Skeletal muscle satellite cell (primary cell): ENCODE data around the gene CACNA1B.
"Not testable (repeated sequence)": the region's sequence is repeated elsewhere in the genome, so short reads cannot be mapped to it uniquely, and the experiment has no call there.

Experiments
- H3K27me3 ChIP-seq: 2 replicates; pipeline ENCODE4 v1.7.0; 2013; ENCODE audit warnings: low read length; ENCODE audit not compliant: control insufficient read depth, insufficient read depth
- H3K36me3 ChIP-seq: 2 replicates; pipeline ENCODE4 v1.7.0; 2013; ENCODE audit warnings: mild to moderate bottlenecking, control low read depth, low read length; ENCODE audit not compliant: insufficient read depth
- H3K4me1 ChIP-seq: 2 replicates; pipeline ENCODE4 v1.7.0; 2013; ENCODE audit warnings: low read length; ENCODE audit not compliant: control insufficient read depth, insufficient read depth
- H3K4me2 ChIP-seq: 2 replicates; pipeline ENCODE4 v1.7.0; 2013; ENCODE audit warnings: mild to moderate bottlenecking, low read length
- H3K4me3 ChIP-seq: 2 replicates; pipeline ENCODE4 v1.7.0; 2013; ENCODE audit warnings: low read length
- H3K9ac ChIP-seq: 2 replicates; pipeline ENCODE4 v1.7.0; 2013; ENCODE audit warnings: mild to moderate bottlenecking, low read depth, low read length, moderate library complexity
- H3K9me3 ChIP-seq: replicated peaks from 2 replicates; pipeline ENCODE4 v1.7.0; 2013; ENCODE audit warnings: mild to moderate bottlenecking, control low read depth, low read length

The CACNA1B gene

GRCh38 chr9:138019514-138019913, 141.9 kb downstream of the CACNA1B start:
- H3K27me3 ChIP-seq = peaks cover 22% of the 10 kb centered on the region
- not testable (repeated sequence) for H3K4me1 ChIP-seq, H3K36me3 ChIP-seq, H3K4me2 ChIP-seq, H3K9ac ChIP-seq, H3K9me3 ChIP-seq, H3K4me3 ChIP-seq

GRCh38 chr9:138020120-138020794, 142.7 kb downstream of the CACNA1B start:
- no peak overlapping the region for H3K9ac ChIP-seq
- peaks cover 22% of the 10 kb centered on the region for H3K27me3 ChIP-seq
- no peak overlapping the region for H3K4me2 ChIP-seq
- H3K36me3 ChIP-seq = no peaks in the 10 kb centered on the region
- H3K9me3 ChIP-seq = no peaks in the 10 kb centered on the region
- no peak overlapping the region for H3K4me3 ChIP-seq
- H3K4me1 ChIP-seq = no peaks in the 10 kb centered on the region

- Histone ChIP-seq H3K9ac (no peak overlapping the region), H3K4me3 (no peak overlapping the region), H3K27me3 (peaks cover 25% of the 10 kb centered on the region), H3K4me2 (no peak overlapping the region), H3K4me1 (no peaks in the 10 kb centered on the region), H3K36me3 (no peaks in the 10 kb centered on the region), H3K9me3 (no peaks in the 10 kb centered on the region)
Observed at GRCh38 chr9:138020795-138021182, 143.2 kb downstream of the CACNA1B start.

GRCh38 chr9:138021251-138022056, 143.9 kb downstream of the CACNA1B start:
- H3K9me3 ChIP-seq = no peaks in the 10 kb centered on the region
- no peaks in the 10 kb centered on the region for H3K36me3 ChIP-seq
- no peaks in the 10 kb centered on the region for H3K4me1 ChIP-seq
- no peak overlapping the region for H3K4me2 ChIP-seq
- peaks cover 25% of the 10 kb centered on the region for H3K27me3 ChIP-seq
- no peak overlapping the region for H3K4me3 ChIP-seq
- H3K9ac ChIP-seq = no peak overlapping the region

- no peak overlapping the region for H3K4me2 ChIP-seq
- no peaks in the 10 kb centered on the region for H3K4me1 ChIP-seq
- no peak overlapping the region for H3K4me3 ChIP-seq
- peaks cover 25% of the 10 kb centered on the region for H3K27me3 ChIP-seq
- no peaks in the 10 kb centered on the region for H3K36me3 ChIP-seq
- no peaks in the 10 kb centered on the region for H3K9me3 ChIP-seq
- no peak overlapping the region for H3K9ac ChIP-seq
Observed at GRCh38 chr9:138022121-138022741, 144.6 kb downstream of the CACNA1B start.

- Histone ChIP-seq H3K4me1 (no peaks in the 10 kb centered on the region), H3K9ac (no peak overlapping the region), H3K36me3 (no peaks in the 10 kb centered on the region), H3K9me3 (no peaks in the 10 kb centered on the region), H3K4me2 (no peak overlapping the region), H3K27me3 (peaks cover 25% of the 10 kb centered on the region), H3K4me3 (no peak overlapping the region)
Observed at GRCh38 chr9:138022756-138023393, 145.3 kb downstream of the CACNA1B start.

- Histone ChIP-seq H3K36me3 (no peaks in the 10 kb centered on the region), H3K4me2 (no peak overlapping the region), H3K4me1 (no peaks in the 10 kb centered on the region), H3K9me3 (no peaks in the 10 kb centered on the region), H3K27me3 (peaks cover 25% of the 10 kb centered on the region), H3K9ac (no peak overlapping the region), H3K4me3 (no peak overlapping the region)
Observed at GRCh38 chr9:138023394-138024124, 146.0 kb downstream of the CACNA1B start.

- Histone ChIP-seq H3K4me2 (no peak overlapping the region), H3K4me1 (no peaks in the 10 kb centered on the region), H3K9ac (no peak overlapping the region), H3K27me3 (peaks cover 25% of the 10 kb centered on the region), H3K36me3 (no peaks in the 10 kb centered on the region), H3K9me3 (no peaks in the 10 kb centered on the region), H3K4me3 (no peak overlapping the region)
Observed at GRCh38 chr9:138024131-138024530, 146.5 kb downstream of the CACNA1B start.

- H3K9me3 ChIP-seq = no peaks in the 10 kb centered on the region
- H3K36me3 ChIP-seq = no peaks in the 10 kb centered on the region
- no peak overlapping the region for H3K4me3 ChIP-seq
- no peak overlapping the region for H3K4me2 ChIP-seq
- no peak overlapping the region for H3K9ac ChIP-seq
- peaks cover 25% of the 10 kb centered on the region for H3K27me3 ChIP-seq
- no peaks in the 10 kb centered on the region for H3K4me1 ChIP-seq
Observed at GRCh38 chr9:138024831-138025291, 147.3 kb downstream of the CACNA1B start.

- H3K4me3 ChIP-seq = no peak overlapping the region
- H3K4me2 ChIP-seq = no peak overlapping the region
- H3K27me3 ChIP-seq = peaks cover 25% of the 10 kb centered on the region
- H3K9ac ChIP-seq = no peak overlapping the region
- H3K4me1 ChIP-seq = no peaks in the 10 kb centered on the region
- H3K9me3 ChIP-seq = no peaks in the 10 kb centered on the region
- no peaks in the 10 kb centered on the region for H3K36me3 ChIP-seq
Observed at GRCh38 chr9:138025417-138025816, 147.8 kb downstream of the CACNA1B start.

GRCh38 chr9:138025908-138026307, 148.3 kb downstream of the CACNA1B start:
- Histone ChIP-seq H3K4me1 (no peaks in the 10 kb centered on the region), H3K4me2 (no peak overlapping the region), H3K9ac (no peak overlapping the region), H3K36me3 (no peaks in the 10 kb centered on the region), H3K9me3 (no peaks in the 10 kb centered on the region), H3K4me3 (no peak overlapping the region), H3K27me3 (peaks cover 25% of the 10 kb centered on the region)
